ENCODE results near the gene PLP2. TPM values are rescaled to one million over a fixed set of nuclear protein-coding genes. Genes with fewer than 3 reads are reported as not detected.

The PLP2 gene
- total RNA-seq, 1 donor from 2014 or later = 100 TPM

DNA sequence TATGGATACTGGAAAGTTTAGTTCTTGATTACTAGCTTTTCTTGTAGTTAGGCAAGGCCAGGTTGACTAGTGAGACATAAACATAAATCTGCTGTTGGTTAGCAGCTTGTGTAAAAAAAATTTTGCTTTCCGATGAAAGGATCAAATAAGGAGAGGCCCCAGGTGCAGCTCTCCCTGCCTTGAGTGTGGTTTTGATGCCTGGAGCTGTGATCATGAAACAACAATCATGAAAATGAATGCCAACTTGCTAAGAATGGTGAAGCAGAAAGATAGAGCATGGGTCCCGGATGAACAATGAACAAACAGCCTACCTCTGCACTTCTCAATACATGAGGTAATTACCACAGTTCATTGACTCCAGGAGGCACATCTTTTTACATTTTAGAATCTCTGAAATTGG is 42.7 kb downstream of the PLP2 start:
- no peak overlapping the region for H3K27ac Mint-ChIP-seq (ENCODE audit: unreplicated experiment)
- DNase-seq (ENCODE audit: extremely low spot score, unreplicated experiment) = no peak
- H3K4me1 Mint-ChIP-seq (ENCODE audit: unreplicated experiment) = no peaks in the 10 kb centered on the region
- H3K27me3 Mint-ChIP-seq (ENCODE audit: unreplicated experiment) = no peaks in the 10 kb centered on the region
- no peaks in the 10 kb centered on the region for H3K36me3 Mint-ChIP-seq (ENCODE audit: unreplicated experiment)
- no peak overlapping the region for H3K4me3 Mint-ChIP-seq (ENCODE audit: unreplicated experiment)
- TF ChIP-seq, protein P1, sequence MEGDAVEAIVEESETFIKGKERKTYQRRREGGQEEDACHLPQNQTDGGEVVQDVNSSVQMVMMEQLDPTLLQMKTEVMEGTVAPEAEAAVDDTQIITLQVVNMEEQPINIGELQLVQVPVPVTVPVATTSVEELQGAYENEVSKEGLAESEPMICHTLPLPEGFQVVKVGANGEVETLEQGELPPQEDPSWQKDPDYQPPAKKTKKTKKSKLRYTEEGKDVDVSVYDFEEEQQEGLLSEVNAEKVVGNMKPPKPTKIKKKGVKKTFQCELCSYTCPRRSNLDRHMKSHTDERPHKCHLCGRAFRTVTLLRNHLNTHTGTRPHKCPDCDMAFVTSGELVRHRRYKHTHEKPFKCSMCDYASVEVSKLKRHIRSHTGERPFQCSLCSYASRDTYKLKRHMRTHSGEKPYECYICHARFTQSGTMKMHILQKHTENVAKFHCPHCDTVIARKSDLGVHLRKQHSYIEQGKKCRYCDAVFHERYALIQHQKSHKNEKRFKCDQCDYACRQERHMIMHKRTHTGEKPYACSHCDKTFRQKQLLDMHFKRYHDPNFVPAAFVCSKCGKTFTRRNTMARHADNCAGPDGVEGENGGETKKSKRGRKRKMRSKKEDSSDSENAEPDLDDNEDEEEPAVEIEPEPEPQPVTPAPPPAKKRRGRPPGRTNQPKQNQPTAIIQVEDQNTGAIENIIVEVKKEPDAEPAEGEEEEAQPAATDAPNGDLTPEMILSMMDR (IDR thresholded peaks at IDR 0.05) = no peak
- H3K9me3 Mint-ChIP-seq (ENCODE audit: unreplicated experiment) = peaks cover 11% of the 10 kb centered on the region

GRCh38 chrX:49214996-49215526 is 43.4 kb downstream of the PLP2 start:
- H3K4me3 Mint-ChIP-seq (ENCODE audit: unreplicated experiment) = no peak overlapping the region
- H3K9me3 Mint-ChIP-seq (ENCODE audit: unreplicated experiment) = peaks cover 11% of the 10 kb centered on the region
- H3K27me3 Mint-ChIP-seq (ENCODE audit: unreplicated experiment) = no peaks in the 10 kb centered on the region

GRCh38 chrX:49220100-49220499 is 48.4 kb downstream of the PLP2 start:
- Mint-ChIP-seq H3K36me3 (ENCODE audit: unreplicated experiment) (no peaks in the 10 kb centered on the region), H3K4me3 (ENCODE audit: unreplicated experiment) (no peak overlapping the region), H3K27ac (ENCODE audit: unreplicated experiment) (no peak overlapping the region), H3K4me1 (ENCODE audit: unreplicated experiment) (no peaks in the 10 kb centered on the region), H3K27me3 (ENCODE audit: unreplicated experiment) (no peaks in the 10 kb centered on the region), H3K9me3 (ENCODE audit: unreplicated experiment) (no peaks in the 10 kb centered on the region)
- DNase-seq (ENCODE audit: extremely low spot score, unreplicated experiment) = no peak
- TF ChIP-seq, protein P1 (IDR thresholded peaks at IDR 0.05) = no peak

More at GRCh38 chrX:49214996-49215526, 43.4 kb downstream of the PLP2 start:
- DNase-seq (ENCODE audit: extremely low spot score, unreplicated experiment) = no peak
- H3K4me1 Mint-ChIP-seq (ENCODE audit: unreplicated experiment) = no peaks in the 10 kb centered on the region
- no peak overlapping the region for H3K27ac Mint-ChIP-seq (ENCODE audit: unreplicated experiment)
- TF ChIP-seq, protein P1 (IDR thresholded peaks at IDR 0.05) = no peak
- no peaks in the 10 kb centered on the region for H3K36me3 Mint-ChIP-seq (ENCODE audit: unreplicated experiment)

DNA sequence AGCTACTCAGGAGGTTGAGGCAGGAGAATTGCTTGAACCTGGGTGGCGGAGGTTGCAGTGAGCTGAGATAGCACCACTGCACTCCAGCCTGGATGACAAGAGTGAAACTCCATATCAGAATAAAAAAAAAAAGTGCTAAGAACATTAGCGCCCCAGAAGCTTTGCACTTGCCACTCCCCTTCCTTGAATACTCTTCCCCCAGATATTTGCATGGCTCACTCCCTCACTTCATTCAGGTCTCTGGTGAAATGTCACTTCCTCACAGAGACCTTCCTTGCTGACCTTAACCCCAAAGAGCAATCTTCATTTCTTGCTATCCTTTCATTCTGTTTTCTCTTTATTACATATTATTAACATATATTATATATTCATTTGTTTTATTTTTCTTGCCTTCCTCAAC is 50.2 kb downstream of the PLP2 start:
- Mint-ChIP-seq H3K4me3 (ENCODE audit: unreplicated experiment) (no peak overlapping the region), H3K4me1 (ENCODE audit: unreplicated experiment) (no peaks in the 10 kb centered on the region)
- TF ChIP-seq, protein P1 (IDR thresholded peaks at IDR 0.05) = no peak

More for the DNA sequence above, 50.2 kb downstream of the PLP2 start:
- H3K27me3 Mint-ChIP-seq (ENCODE audit: unreplicated experiment) = no peaks in the 10 kb centered on the region
- H3K36me3 Mint-ChIP-seq (ENCODE audit: unreplicated experiment) = no peaks in the 10 kb centered on the region
- H3K9me3 Mint-ChIP-seq (ENCODE audit: unreplicated experiment) = no peaks in the 10 kb centered on the region
- no peak overlapping the region for H3K27ac Mint-ChIP-seq (ENCODE audit: unreplicated experiment)
- no peak for DNase-seq (ENCODE audit: extremely low spot score, unreplicated experiment)

Other genes with a start within 250 kb of the PLP2 start
- gene OTUD5, start 214.3 kb upstream of the PLP2 start, total RNA-seq = 54.9 and 57.4 TPM in 2 replicates
- gene KCND1, start 200.1 kb upstream of the PLP2 start, total RNA-seq = 1.4 and 2.5 TPM in 2 replicates
- gene GRIPAP1, start 169.6 kb upstream of the PLP2 start, total RNA-seq = 42.2 and 48.5 TPM in 2 replicates
- gene TFE3, start 128.5 kb upstream of the PLP2 start, total RNA-seq = 44.7 and 51.8 TPM in 2 replicates
- gene CCDC120, start 112.9 kb upstream of the PLP2 start, total RNA-seq = 8.5 and 9.6 TPM in 2 replicates
- 55.3 and 58.5 TPM in 2 replicates for gene PRAF2, start 97.9 kb upstream of the PLP2 start, total RNA-seq
- 91.3 and 95.8 TPM in 2 replicates for gene WDR45, start 92.0 kb upstream of the PLP2 start, total RNA-seq
- 23.3 and 23.9 TPM in 2 replicates for gene GPKOW, start 48.2 kb upstream of the PLP2 start, total RNA-seq
- gene MAGIX, start 9.1 kb upstream of the PLP2 start, total RNA-seq = 1.2 and 2.3 TPM in 2 replicates
- 7.7 and 8.5 TPM in 2 replicates for gene PRICKLE3, start 14.5 kb downstream of the PLP2 start, total RNA-seq
- gene SYP, start 28.3 kb downstream of the PLP2 start, total RNA-seq = 1.5 and 2.3 TPM in 2 replicates
- not detected in 2 replicates for gene CACNA1F, start 61.4 kb downstream of the PLP2 start, total RNA-seq
- 14.1 and 14.3 TPM in 2 replicates for gene CCDC22, start 63.6 kb downstream of the PLP2 start, total RNA-seq
- 0.13 TPM in 1 of 2 replicates, not detected in the other for gene FOXP3, start 92.8 kb downstream of the PLP2 start, total RNA-seq
- gene PPP1R3F, start 97.9 kb downstream of the PLP2 start, total RNA-seq = 9.0 and 9.2 TPM in 2 replicates
- gene GAGE10, start 131.7 kb downstream of the PLP2 start, total RNA-seq = not detected in 2 replicates
- not detected in 2 replicates for gene GAGE12J, start 150.1 kb downstream of the PLP2 start, total RNA-seq
- gene GAGE13, start 159.7 kb downstream of the PLP2 start, total RNA-seq = not detected in 2 replicates